ENCODE measurements around the gene PLEKHA1.

DNA sequence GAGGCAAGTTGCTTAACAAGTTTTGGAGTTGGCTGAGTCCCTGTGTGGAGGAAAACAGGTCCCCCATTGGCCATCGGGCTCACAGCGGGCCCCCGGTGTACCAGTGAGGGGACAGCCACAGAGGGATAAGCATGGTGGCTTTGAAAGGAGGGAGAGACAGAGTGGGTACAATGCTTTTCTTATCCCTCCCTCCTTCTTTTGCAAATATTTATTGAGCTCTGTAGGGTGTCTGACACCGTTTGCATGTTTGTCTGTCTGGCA, 89.7 kb downstream of the PLEKHA1 start:
- no peak for TF ChIP-seq FOXK2 (IDR thresholded peaks at IDR 0.05)
- TF ChIP-seq FOXM1 (IDR thresholded peaks at IDR 0.05; ENCODE audit: borderline replicate concordance), result no peak
